HPDE6-E6E7 (cell line): ENCODE results near the gene SLC4A2.

ENCODE experiments used
- DNase-seq: peaks from one replicate; pipeline ENCODE4 v3.0.0; 2011; ENCODE audit warnings: missing footprints; ENCODE audit errors: extremely low spot score

Gene SLC4A2

GRCh38 chr7:151116603-151117440 is 57.4 kb downstream of the SLC4A2 start:
- DNase-seq, result no peak

GRCh38 chr7:151117565-151117964 is 58.2 kb downstream of the SLC4A2 start:
- DNase-seq, result no peak

- no peak for DNase-seq
These were observed 59.0 kb downstream of the SLC4A2 start for GRCh38 chr7:151118108-151119054.

- DNase-seq, result no peak
These were observed 59.6 kb downstream of the SLC4A2 start for GRCh38 chr7:151119055-151119415.

GRCh38 chr7:151119902-151120301 is 60.5 kb downstream of the SLC4A2 start:
- no peak for DNase-seq

GRCh38 chr7:151120896-151121295 is 61.5 kb downstream of the SLC4A2 start:
- DNase-seq, result no peak

- no peak for DNase-seq
These were observed 62.2 kb downstream of the SLC4A2 start for GRCh38 chr7:151121380-151122170.

- no peak for DNase-seq
These were observed 62.9 kb downstream of the SLC4A2 start for GRCh38 chr7:151122276-151122675.

GRCh38 chr7:151122796-151123157 is 63.4 kb downstream of the SLC4A2 start:
- DNase-seq, result no peak

- DNase-seq, result no peak
These were observed 63.9 kb downstream of the SLC4A2 start for GRCh38 chr7:151123158-151123821.

- DNase-seq, result peak; percentile 87
These were observed 64.6 kb downstream of the SLC4A2 start for GRCh38 chr7:151123822-151124464.

- DNase-seq, result no peak
These were observed 65.1 kb downstream of the SLC4A2 start for GRCh38 chr7:151124481-151124880.

- no peak for DNase-seq
These were observed 65.6 kb downstream of the SLC4A2 start for GRCh38 chr7:151124899-151125399.

GRCh38 chr7:151125470-151125845 is 66.1 kb downstream of the SLC4A2 start:
- no peak for DNase-seq

GRCh38 chr7:151125846-151126481 is 66.6 kb downstream of the SLC4A2 start:
- no peak for DNase-seq
